Stimulated activated CD4-positive, alpha-beta T cell treated with anti-CD3 and anti-CD28 coated beads, Interleukin-1b, Interleukin-23, amount 100 ng/mL, for 48 hours (primary cell): Measurements from ENCODE around the gene SYNE3.

Experiments used
- DNase-seq: peaks from one replicate; pipeline ENCODE4 v3.0.0-alpha.2; 2020

Gene SYNE3

GRCh38 chr14:95540236-95540855 is 23.9 kb upstream of the SYNE3 start:
- no peak for DNase-seq

GRCh38 chr14:95538801-95539509 is 22.5 kb upstream of the SYNE3 start:
- no peak for DNase-seq

- no peak for DNase-seq
Measured at GRCh38 chr14:95537298-95538089, 21.0 kb upstream of the SYNE3 start.

- no peak for DNase-seq
Measured at GRCh38 chr14:95536671-95537070, 20.2 kb upstream of the SYNE3 start.

- DNase-seq, result no peak
Measured at GRCh38 chr14:95536036-95536593, 19.7 kb upstream of the SYNE3 start.

GRCh38 chr14:95535226-95536021 is 19.0 kb upstream of the SYNE3 start:
- no peak for DNase-seq

- peak; percentile 98 for DNase-seq
Measured at GRCh38 chr14:95534299-95535225, 18.1 kb upstream of the SYNE3 start, which contains the start of gene GLRX5. TSS of gene GLRX5 (plus strand) at chr14:95535050. CDS start at chr14:95535090, 40 bp downstream.

- DNase-seq, result no peak
Measured at GRCh38 chr14:95533822-95534221, 17.4 kb upstream of the SYNE3 start.

GRCh38 chr14:95533391-95533821 is 17.0 kb upstream of the SYNE3 start:
- no peak for DNase-seq

GRCh38 chr14:95531969-95532368 is 15.5 kb upstream of the SYNE3 start:
- no peak for DNase-seq

GRCh38 chr14:95531473-95531872 is 15.0 kb upstream of the SYNE3 start:
- no peak for DNase-seq

- DNase-seq, result no peak
Measured at GRCh38 chr14:95530473-95531276, 14.2 kb upstream of the SYNE3 start.

GRCh38 chr14:95529216-95529615 is 12.8 kb upstream of the SYNE3 start:
- DNase-seq, result no peak

- peak; percentile 44 for DNase-seq
Measured at GRCh38 chr14:95527387-95528002, 11.0 kb upstream of the SYNE3 start.

GRCh38 chr14:95526483-95527386 is 10.3 kb upstream of the SYNE3 start:
- DNase-seq, result no peak

GRCh38 chr14:95525999-95526398 is 9.5 kb upstream of the SYNE3 start:
- no peak for DNase-seq

GRCh38 chr14:95524706-95525512 is 8.5 kb upstream of the SYNE3 start:
- DNase-seq, result no peak
